ENCODE measurements around the gene FYN.

FYN gene

GRCh38 chr6:111747829-111748228, 125.4 kb downstream of the FYN start:
- DNase-seq (ENCODE audit: low read depth) = no peak
- no peak for TF ChIP-seq CTCF (IDR thresholded peaks at IDR 0.05; ENCODE audit: low read depth, low read length, missing control alignments)
- H3K4me3 ChIP-seq (ENCODE audit: low read depth, low read length) = no peak overlapping the region

GRCh38 chr6:111747396-111747795, 125.9 kb downstream of the FYN start:
- TF ChIP-seq CTCF (IDR thresholded peaks at IDR 0.05; ENCODE audit: low read depth, low read length, missing control alignments) = no peak
- no peak overlapping the region for H3K4me3 ChIP-seq (ENCODE audit: low read depth, low read length)
- no peak for DNase-seq (ENCODE audit: low read depth)

GRCh38 chr6:111746983-111747382, 126.3 kb downstream of the FYN start:
- H3K4me3 ChIP-seq (ENCODE audit: low read depth, low read length) = no peak overlapping the region
- no peak for DNase-seq (ENCODE audit: low read depth)
- no peak for TF ChIP-seq CTCF (IDR thresholded peaks at IDR 0.05; ENCODE audit: low read depth, low read length, missing control alignments)

- DNase-seq (ENCODE audit: low read depth) = no peak
Measured at GRCh38 chr6:111745636-111746035, 127.6 kb downstream of the FYN start.

GRCh38 chr6:111745186-111745585, 128.1 kb downstream of the FYN start:
- no peak for TF ChIP-seq CTCF (IDR thresholded peaks at IDR 0.05; ENCODE audit: low read depth, low read length, missing control alignments)
- H3K4me3 ChIP-seq (ENCODE audit: low read depth, low read length) = no peak overlapping the region
- no peak for DNase-seq (ENCODE audit: low read depth)

More at GRCh38 chr6:111745636-111746035, 127.6 kb downstream of the FYN start:
- TF ChIP-seq CTCF (IDR thresholded peaks at IDR 0.05; ENCODE audit: low read depth, low read length, missing control alignments) = no peak
- no peak overlapping the region for H3K4me3 ChIP-seq (ENCODE audit: low read depth, low read length)

GRCh38 chr6:111743862-111744692, 129.2 kb downstream of the FYN start:
- H3K4me3 ChIP-seq (ENCODE audit: low read depth, low read length) = no peak overlapping the region
- no peak for DNase-seq (ENCODE audit: low read depth)
- TF ChIP-seq CTCF (IDR thresholded peaks at IDR 0.05; ENCODE audit: low read depth, low read length, missing control alignments) = no peak

GRCh38 chr6:111743360-111743759, 129.9 kb downstream of the FYN start:
- DNase-seq (ENCODE audit: low read depth) = no peak
- no peak for TF ChIP-seq CTCF (IDR thresholded peaks at IDR 0.05; ENCODE audit: low read depth, low read length, missing control alignments)
- no peak overlapping the region for H3K4me3 ChIP-seq (ENCODE audit: low read depth, low read length)

All from GM12864 (cell line).